Inflammatory macrophage treated with lipopolysaccharide for 4 hours (primary cell): ENCODE results near the gene TCP10L.
"Not testable (repeated sequence)": the region's sequence is repeated elsewhere in the genome, so short reads cannot be mapped to it uniquely, and the experiment has no call there.

ENCODE experiments used
- DNase-seq: peaks from one replicate; pipeline ENCODE4 v3.0.0-alpha.2; 2020

TCP10L gene

GRCh38 chr21:32549886-32550285, 35.4 kb downstream of the TCP10L start:
- no peak for DNase-seq

DNA sequence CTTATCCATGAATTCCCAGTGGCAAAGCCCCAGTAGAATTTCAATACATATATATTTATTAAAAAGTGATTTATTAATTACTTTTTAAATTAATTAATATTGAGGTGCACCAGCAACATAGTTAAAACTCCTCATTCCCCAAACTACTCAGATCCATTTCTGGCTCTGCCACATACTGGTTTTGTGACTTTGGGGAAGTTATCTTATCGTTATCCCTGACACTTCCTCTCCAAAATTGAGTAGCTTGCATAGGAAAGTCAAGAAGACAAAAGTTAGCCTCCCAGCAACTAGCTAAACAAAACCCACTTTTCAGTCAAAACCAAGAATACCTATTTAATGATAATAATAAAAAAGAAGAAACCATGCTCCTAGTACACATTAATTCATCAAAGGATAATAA, 35.9 kb downstream of the TCP10L start:
- DNase-seq, result no peak

DNA sequence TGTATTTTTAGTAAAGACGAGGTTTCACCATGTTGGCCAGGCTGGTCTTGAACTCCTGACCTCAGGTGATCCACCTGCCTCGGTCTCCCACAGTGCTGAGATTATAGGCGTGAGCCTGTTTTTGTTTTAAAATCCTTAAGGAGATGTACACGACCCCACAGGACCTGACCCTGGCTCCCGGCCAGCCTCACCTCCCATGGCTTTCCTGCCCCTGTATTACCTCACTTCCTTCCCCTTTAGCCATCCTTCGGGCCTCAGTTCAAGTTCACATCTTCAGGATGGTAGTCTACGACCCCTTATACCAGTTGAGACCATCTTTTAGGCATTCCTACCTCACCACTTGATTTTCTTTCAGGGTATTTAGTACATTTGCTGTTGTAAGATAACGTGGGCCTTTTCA, 36.3 kb downstream of the TCP10L start:
- no peak for DNase-seq

- no peak for DNase-seq
These were observed 38.3 kb downstream of the TCP10L start for GRCh38 chr21:32547018-32547417.

- no peak for DNase-seq
These were observed 39.3 kb downstream of the TCP10L start for GRCh38 chr21:32545948-32546441.

DNA sequence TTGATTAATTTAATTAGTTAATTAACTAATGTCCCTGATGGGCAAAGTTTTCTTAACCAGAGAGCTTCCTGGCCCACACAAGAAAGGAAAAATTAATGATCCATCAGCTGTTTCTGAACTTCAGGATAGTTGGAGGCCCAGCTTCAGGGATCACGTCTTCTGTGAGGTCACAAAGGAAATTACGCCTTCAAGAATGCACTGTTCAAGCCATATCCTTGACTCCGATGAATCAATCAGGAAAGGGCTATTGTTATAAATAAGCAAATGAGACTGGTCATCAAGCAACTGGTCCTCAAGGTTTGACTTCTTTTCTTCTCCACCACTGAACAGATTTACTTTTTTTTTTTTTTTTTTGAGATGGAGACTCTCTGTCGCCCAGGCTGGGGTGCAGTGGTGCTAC, 40.6 kb downstream of the TCP10L start:
- no peak for DNase-seq

- no peak for DNase-seq
These were observed 41.3 kb downstream of the TCP10L start for GRCh38 chr21:32543975-32544374.

GRCh38 chr21:32543056-32543455, 42.3 kb downstream of the TCP10L start:
- DNase-seq, result not testable (repeated sequence)

DNA sequence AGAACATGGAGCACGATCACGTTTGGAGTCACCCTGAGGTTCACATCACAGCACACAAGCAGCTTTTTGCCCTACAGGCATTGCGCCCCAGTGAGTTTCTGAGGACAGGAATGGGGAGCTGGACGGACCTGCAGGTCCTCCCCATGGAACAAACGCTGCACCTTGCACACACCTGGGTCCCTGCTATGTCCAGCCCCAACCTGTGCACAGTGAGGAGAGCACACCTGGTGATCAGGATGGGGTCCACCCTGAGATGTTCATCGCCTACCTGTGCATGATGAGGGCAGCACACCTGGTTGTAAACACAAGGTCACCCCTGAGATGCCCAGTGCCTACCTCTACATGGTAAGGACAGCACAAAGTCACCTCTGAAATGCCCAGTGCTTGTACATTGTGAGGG, 45.9 kb downstream of the TCP10L start:
- no peak for DNase-seq

DNA sequence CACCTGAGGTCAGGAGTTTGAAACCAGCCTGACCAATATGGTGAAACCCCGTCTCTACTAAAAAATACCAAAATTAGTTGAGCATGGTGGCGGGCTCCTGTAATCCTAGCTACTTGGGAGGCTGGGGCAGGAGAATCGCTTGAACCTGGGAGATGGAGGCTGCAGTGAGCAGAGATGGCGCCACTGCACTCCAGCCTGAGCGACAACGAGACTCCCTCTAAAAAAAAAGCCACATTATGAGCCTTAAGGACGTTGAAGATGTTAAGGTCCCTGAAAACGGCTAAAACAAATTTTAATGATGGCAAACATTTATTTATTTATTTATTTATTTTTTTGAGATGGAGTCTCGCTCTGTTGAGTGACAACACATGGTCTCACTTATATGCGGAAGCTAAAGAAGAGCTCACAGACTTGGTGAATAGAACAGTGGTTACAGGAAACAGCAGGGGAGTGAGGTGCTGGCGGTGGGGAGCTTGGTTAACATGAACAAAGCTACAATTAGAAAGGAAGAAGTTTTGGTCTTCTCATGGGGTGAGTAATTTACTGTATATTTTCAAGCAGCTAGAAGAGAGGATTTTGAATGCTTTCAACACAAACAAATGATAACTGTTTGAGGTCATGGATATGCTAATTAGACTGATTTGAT, 47.1 kb downstream of the TCP10L start:
- no peak for DNase-seq

GRCh38 chr21:32537569-32537881, 47.8 kb downstream of the TCP10L start:
- DNase-seq, result no peak

- no peak for DNase-seq
These were observed 49.7 kb downstream of the TCP10L start for GRCh38 chr21:32535612-32536011.

- no peak for DNase-seq
These were observed 51.2 kb downstream of the TCP10L start for GRCh38 chr21:32534113-32534512.

GRCh38 chr21:32533611-32534010, 51.7 kb downstream of the TCP10L start:
- no peak for DNase-seq

DNA sequence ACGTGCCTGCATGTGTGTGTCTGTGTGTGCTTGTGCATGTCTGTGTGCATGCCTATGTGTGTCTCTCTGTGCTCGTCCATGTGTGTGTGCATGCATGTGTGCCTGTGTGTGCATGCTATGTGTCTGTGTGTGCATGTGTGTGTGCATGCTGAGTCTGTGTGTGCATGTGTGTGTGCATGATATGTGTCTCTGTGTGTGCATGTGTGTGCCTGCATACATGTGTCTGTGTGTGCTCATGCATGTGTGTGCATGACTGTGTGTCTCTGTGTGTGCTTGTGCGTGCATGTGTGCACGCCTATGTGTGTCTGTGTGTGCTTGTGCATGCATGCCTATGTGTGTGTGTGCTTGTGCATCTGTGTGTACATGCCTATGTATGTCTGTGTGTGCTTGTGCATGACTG, 52.3 kb downstream of the TCP10L start:
- no peak for DNase-seq

- no peak for DNase-seq
These were observed 52.7 kb downstream of the TCP10L start for GRCh38 chr21:32532636-32533035.

DNA sequence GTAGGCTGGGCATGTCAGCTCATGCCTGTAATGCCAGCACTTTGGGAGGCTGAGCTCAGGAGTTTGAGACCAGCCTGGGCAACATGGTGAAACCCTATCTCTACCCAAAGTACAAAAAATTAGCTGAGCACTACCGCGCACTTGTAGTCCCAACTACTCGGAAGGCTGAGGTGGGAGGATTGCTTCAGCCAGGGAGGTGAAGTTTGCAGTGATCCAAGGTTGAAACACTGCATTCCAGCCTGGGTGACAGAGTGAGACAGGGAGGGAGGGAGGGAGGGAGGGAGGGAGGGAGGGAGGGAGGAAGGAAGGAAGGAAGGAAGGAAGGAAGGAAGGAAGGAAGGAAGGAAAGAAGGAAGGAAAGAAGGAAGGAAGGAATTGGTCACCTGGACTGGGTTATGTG, 53.8 kb downstream of the TCP10L start:
- DNase-seq, result not testable (repeated sequence)

DNA sequence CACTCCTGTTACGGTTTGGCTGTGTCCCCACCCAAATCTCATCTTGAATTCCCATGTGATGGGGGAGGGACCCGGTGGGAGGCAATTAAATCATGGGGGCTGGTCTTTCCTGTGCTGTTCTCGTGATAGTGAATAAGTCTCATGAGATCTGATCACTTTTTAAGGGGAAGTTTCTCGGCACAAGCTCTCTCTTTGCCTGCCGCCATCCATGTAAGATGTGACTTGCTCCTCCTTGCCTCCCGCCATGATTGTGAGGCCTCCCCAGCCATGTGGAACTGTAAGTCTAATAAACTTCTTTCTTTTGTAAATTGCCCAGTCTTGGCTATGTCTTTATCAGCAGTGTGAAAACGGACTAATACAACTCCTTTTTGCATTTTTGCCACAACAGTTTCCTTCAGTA, 54.5 kb downstream of the TCP10L start:
- not testable (repeated sequence) for DNase-seq

- no peak for DNase-seq
These were observed 55.6 kb downstream of the TCP10L start for GRCh38 chr21:32529679-32530078.

DNA sequence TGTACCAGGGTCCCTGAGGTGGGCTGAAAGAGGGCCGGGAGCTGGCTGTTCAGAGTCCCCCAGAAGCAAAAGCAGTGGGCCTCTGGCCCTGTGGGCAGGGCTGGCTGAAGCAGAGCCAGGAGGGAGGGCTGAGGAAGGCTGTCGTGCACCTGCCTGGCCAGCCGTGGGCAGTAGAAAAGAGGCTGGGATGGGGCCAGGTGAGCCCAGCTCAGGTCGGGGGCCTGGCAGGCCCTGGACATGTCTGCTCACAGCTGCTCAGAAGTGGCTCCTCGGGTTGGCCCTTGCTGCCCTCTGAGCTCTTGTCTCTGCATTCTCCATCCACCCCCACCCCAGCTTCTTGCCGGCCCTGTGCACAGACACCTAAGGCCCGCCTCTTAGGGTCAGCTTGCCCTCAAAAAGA, 60.0 kb downstream of the TCP10L start:
- no peak for DNase-seq

- no peak for DNase-seq
These were observed 61.2 kb downstream of the TCP10L start for GRCh38 chr21:32523988-32524719.
